Naive B cell (primary cell): ENCODE data around the gene ZBTB17. TPM values are rescaled to one million over a fixed set of nuclear protein-coding genes. Genes with fewer than 3 reads are reported as not detected.

Source experiments
- ATAC-seq, 2 donors: fragments of 150-1000 bp; cut with Tn5 transposase; 2 replicates each; pipeline ENCODE4 v1.10.0; 2021; ENCODE audit warnings: low read depth in 2 of 2, mild to moderate bottlenecking in 2 of 2, moderate library complexity in 2 of 2
- DNase-seq: peaks from one replicate; pipeline ENCODE4 v3.0.0; 2022
- H3K27ac Mint-ChIP-seq, 6 donors: one replicate each; pipeline ENCODE4 v1.8.0; 2020 to 2022; ENCODE audit warnings: mild to moderate bottlenecking in 6 of 6, mixed read lengths in 6 of 6, moderate library complexity in 5 of 6, inconsistent platforms in 2 of 6
- H3K27me3 Mint-ChIP-seq, 3 donors: one replicate each; pipeline ENCODE4 v1.8.0; 2021 to 2022; ENCODE audit warnings: mixed read lengths in 3 of 3, mild to moderate bottlenecking in 1 of 3
- H3K36me3 Mint-ChIP-seq, 2 donors: one replicate each; pipeline ENCODE4 v1.8.0; 2020 to 2022; ENCODE audit warnings: mixed read lengths in 2 of 2, inconsistent platforms in 1 of 2, mild to moderate bottlenecking in 1 of 2
- H3K4me1 Mint-ChIP-seq, 3 donors: one replicate each; pipeline ENCODE4 v1.8.0; 2020 to 2022; ENCODE audit warnings: mixed read lengths in 3 of 3, inconsistent platforms in 1 of 3, mild to moderate bottlenecking in 1 of 3, moderate library complexity in 1 of 3
- H3K4me3 Mint-ChIP-seq, 8 donors: one replicate each; pipeline ENCODE4 v1.8.0; 2020 to 2022; ENCODE audit warnings: mild to moderate bottlenecking in 8 of 8, mixed read lengths in 8 of 8, moderate library complexity in 8 of 8, inconsistent platforms in 2 of 8
- H3K9me3 Mint-ChIP-seq, 7 donors: one replicate each; pipeline ENCODE4 v1.8.0; 2020 to 2022; ENCODE audit warnings: mixed read lengths in 7 of 7, mild to moderate bottlenecking in 5 of 7, inconsistent platforms in 2 of 7, moderate library complexity in 1 of 7
- polyA plus RNA-seq, 6 donors: library from polyadenylated mRNA; unstranded; fragments of 300-500 nt; fragmentation: Illumina TruSeq; gene quantifications; one replicate each; pipeline ENCODE4 v1.2.3, GENCODE V29; 2021; ENCODE audit warnings: low read depth in 6 of 6

Gene ZBTB17
- polyA plus RNA-seq, 6 donors from 2014 or later: 3.6 to 34.9 (median 10.0) TPM

DNA sequence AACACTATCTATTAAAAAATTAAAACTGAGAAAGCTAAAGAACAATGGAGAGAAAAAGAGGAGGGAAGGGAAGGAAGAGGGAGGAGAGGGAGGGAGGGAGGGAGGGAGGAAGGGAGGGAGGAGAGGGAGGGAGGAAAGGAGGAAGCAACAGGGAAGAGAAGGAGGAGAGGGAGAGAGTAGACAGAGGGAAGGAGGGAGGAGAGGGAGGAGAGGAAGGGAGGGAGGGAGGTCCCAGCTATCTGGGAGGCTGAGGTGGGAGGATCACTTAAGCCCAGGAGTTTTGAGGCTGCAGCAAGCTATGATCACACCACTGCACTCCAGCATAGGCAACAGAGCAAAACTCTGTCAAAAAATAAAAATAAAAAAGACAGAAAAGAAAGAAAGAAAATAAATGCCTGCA, 16.5 kb downstream of the ZBTB17 start:
- peaks cover 0 to 16% of the 10 kb centered on the region in 2 donors for H3K36me3 Mint-ChIP-seq
- no peak for DNase-seq
- no peak for ATAC-seq
- H3K4me1 Mint-ChIP-seq: peaks cover 56 to 71% (median 60%) of the 10 kb centered on the region in 3 donors
- H3K4me3 Mint-ChIP-seq: peak overlapping the region in 1 of 8 donors; percentile 70
- H3K27ac Mint-ChIP-seq: peak overlapping the region in 3 of 6 donors; percentile 29 to 64 (median 52)
- H3K9me3 Mint-ChIP-seq: no peaks in the 10 kb centered on the region
- H3K27me3 Mint-ChIP-seq: no peaks in the 10 kb centered on the region

DNA sequence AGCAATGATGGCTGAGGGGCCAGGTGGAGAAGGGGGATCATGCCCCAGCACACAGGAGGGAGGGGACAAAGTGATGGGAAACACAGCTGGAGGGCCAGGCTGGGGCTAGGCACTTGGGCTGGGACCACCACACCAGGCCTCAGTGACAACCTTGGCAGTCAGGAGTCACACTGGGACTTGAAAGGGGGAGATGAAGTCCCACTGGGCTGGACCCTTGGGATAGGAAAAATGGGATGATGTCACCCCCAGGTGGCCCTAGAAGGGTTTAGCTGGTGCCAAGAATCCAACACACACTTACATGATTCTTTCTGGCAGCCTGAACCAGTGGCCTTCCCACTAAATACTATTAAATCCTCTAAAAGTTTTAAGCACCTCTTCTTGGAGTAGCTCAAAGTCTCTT, 17.1 kb downstream of the ZBTB17 start:
- ATAC-seq: no peak
- DNase-seq: no peak
- H3K4me3 Mint-ChIP-seq: no peak overlapping the region
- peak overlapping the region in 3 of 6 donors; percentile 57 to 68 (median 64) for H3K27ac Mint-ChIP-seq
- peaks cover 50 to 69% (median 58%) of the 10 kb centered on the region in 3 donors for H3K4me1 Mint-ChIP-seq
- H3K27me3 Mint-ChIP-seq: no peaks in the 10 kb centered on the region
- H3K9me3 Mint-ChIP-seq: no peaks in the 10 kb centered on the region
- peaks cover 0 to 16% of the 10 kb centered on the region in 2 donors for H3K36me3 Mint-ChIP-seq

DNA sequence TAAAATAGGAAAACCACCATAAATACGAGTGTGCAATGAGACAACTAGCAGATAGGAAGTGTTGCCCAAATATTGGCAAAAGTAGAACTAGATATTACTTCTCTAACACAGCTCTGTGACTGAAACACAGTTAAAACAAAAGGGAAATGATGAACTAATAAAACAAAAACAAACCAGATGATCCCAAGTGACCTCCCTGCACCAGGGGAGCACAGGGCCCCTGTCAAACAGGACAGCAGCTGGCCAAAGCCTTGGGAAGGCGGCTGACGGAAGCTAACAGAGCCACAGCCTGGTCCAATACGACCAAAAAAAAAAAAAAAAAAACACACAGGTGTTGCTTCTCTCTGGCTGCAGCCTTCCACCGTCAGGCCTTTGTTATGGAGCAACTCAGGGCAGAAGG, 17.8 kb downstream of the ZBTB17 start:
- Mint-ChIP-seq H3K4me1 (peaks cover 43 to 65% (median 56%) of the 10 kb centered on the region in 3 donors), H3K27ac (peak overlapping the region in 2 of 6 donors; percentile 27 to 68), H3K9me3 (no peaks in the 10 kb centered on the region), H3K27me3 (no peaks in the 10 kb centered on the region), H3K36me3 (peaks cover 0 to 16% of the 10 kb centered on the region in 2 donors), H3K4me3 (peak overlapping the region in 1 of 8 donors; percentile 22)
- no peak for DNase-seq
- no peak for ATAC-seq

DNA sequence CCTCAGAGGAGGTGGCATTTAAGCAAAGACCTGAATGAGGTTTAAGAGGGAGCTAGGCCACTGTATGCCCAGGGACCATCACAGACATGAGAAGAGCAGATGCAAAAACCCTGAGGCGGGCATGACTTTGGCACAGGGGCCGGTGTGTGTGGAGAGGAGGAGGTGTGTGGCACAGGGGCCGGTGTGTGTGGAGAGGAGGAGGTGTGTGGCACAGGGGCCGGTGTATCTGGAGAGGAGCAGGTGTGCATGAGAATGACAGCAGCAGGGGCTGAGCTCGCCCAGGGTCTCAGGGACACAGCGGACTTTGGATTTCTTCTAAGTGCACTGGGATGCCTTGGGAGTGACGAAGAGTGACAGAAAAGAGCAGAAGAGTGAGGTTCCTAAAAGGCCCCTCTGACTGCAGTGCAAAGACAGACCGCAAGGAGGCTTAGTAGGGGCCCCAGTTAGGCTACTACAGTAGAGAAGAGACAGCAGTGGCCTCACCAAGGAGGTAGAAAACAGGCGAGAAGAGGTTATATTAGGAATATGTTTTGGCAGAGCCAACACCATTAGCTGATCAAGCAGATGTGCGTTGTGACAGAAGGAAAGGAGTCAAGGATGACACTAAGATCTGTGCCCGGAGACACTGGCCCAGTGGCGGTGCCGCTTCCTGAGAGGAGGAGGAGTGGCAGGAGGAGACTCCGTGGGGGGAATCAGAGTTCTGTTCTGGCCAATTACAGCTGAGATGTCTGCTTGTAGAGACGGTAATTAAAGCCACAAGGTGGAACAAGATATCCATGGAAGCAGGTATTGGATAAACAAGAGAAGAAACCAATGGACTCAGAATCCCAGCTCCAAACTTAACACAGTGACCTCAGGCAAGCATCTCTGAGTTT, 18.4 kb downstream of the ZBTB17 start:
- Mint-ChIP-seq H3K36me3 (peaks cover 0 to 16% of the 10 kb centered on the region in 2 donors), H3K27me3 (no peaks in the 10 kb centered on the region), H3K4me3 (no peak overlapping the region), H3K27ac (peak overlapping the region in 4 of 6 donors; percentile 7 to 58 (median 18)), H3K4me1 (peaks cover 47 to 63% (median 55%) of the 10 kb centered on the region in 3 donors), H3K9me3 (no peaks in the 10 kb centered on the region)
- ATAC-seq (no peak), DNase-seq (no peak)

DNA sequence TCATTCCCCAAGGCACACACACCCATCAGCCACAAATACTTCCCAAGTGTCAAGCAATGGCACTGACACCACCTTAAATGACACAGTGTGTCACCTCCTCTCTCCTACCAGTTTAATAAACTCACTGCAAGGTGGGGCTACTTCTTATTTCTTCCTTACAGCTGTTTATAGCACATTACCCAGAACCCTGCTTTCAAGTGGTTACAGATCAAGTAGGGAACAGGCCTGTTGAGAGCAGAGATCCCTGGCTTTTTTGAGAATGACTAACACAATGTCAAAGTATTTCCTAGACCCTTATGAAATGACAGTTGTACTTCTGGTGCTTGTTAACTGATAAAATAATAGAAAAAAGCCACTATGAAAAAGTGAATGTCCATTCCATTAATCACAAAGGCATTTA, 19.8 kb downstream of the ZBTB17 start:
- no peak for DNase-seq
- ATAC-seq: no peak
- peak overlapping the region in 1 of 6 donors; percentile 8 for H3K27ac Mint-ChIP-seq
- H3K9me3 Mint-ChIP-seq: no peaks in the 10 kb centered on the region
- no peaks in the 10 kb centered on the region for H3K27me3 Mint-ChIP-seq
- peaks cover 52 to 67% (median 57%) of the 10 kb centered on the region in 3 donors for H3K4me1 Mint-ChIP-seq
- H3K4me3 Mint-ChIP-seq: no peak overlapping the region
- peaks cover 0 to 16% of the 10 kb centered on the region in 2 donors for H3K36me3 Mint-ChIP-seq

DNA sequence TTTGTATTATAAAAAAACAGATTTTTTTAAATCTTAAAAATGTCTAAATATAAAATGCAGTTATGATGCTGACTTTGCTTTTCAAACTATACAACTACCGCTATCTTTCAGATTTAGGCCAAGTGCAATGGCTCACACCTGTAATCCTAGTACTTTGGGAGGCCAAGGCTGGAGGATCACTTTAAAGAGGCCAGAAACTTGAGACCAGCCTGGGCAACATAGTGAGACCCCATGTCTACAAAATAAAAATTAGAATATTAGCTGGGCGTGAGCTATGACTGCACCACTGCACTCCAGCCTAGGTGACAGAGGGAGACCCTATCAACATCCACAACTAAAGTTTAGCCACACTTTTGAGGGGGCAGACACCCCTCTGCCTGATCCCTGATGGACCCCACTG, 20.3 kb downstream of the ZBTB17 start:
- peak overlapping the region in 1 of 6 donors; percentile 6 for H3K27ac Mint-ChIP-seq
- DNase-seq: no peak
- H3K4me3 Mint-ChIP-seq: peak overlapping the region in 1 of 8 donors; percentile 56

DNA sequence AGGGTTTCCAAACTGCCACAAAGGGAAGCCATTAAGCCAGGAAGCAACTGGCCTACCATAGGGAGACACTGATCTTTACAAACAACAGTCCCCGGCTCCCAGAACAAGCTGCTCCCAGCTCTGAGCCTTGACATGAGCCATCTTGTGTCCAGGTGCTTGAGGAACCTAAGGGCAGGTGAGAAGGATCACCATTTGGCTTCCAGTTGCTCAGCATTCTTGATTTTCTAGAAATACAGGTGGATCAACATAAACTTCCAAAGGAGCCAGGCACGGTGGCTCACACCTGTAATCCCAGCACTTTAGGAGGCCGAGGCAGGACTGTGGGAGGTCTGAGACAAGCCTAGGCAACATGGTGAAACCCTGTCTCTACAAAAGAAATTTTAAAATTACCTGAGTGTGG, 21.6 kb downstream of the ZBTB17 start:
- H3K27ac Mint-ChIP-seq: peak overlapping the region in 1 of 6 donors; percentile 36
- H3K27me3 Mint-ChIP-seq: no peaks in the 10 kb centered on the region
- peaks cover 0 to 16% of the 10 kb centered on the region in 2 donors for H3K36me3 Mint-ChIP-seq
- H3K4me1 Mint-ChIP-seq: peaks cover 61 to 70% (median 62%) of the 10 kb centered on the region in 3 donors
- no peak for DNase-seq
- no peak for ATAC-seq
- no peak overlapping the region for H3K4me3 Mint-ChIP-seq
- no peaks in the 10 kb centered on the region for H3K9me3 Mint-ChIP-seq

More for the DNA sequence above, 20.3 kb downstream of the ZBTB17 start:
- peaks cover 58 to 70% (median 59%) of the 10 kb centered on the region in 3 donors for H3K4me1 Mint-ChIP-seq
- ATAC-seq: no peak
- H3K36me3 Mint-ChIP-seq: peaks cover 0 to 16% of the 10 kb centered on the region in 2 donors
- no peaks in the 10 kb centered on the region for H3K27me3 Mint-ChIP-seq
- no peaks in the 10 kb centered on the region for H3K9me3 Mint-ChIP-seq

DNA sequence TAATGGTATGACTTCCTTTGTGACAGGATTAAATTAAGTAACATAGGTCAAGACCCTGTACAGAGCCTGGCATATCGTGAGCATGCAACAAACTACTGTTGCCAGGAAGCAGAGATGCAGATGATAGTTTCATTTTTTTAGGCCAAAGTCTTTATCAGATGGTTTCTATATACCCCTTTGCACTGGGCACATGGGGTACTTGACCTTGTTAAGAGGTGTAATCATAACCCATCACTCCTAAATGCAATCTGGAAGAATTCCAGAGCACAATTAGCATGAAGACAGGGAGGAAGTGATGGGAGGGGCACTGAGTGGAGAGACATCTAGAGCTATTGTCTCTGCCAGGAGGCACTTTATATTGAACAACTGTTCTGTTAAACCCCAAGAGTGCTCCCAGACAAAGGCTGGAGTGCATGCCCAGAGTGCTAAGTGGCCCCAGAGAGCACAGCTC, 22.1 kb downstream of the ZBTB17 start:
- DNase-seq (no peak), ATAC-seq (no peak)
- peak overlapping the region in 1 of 6 donors; percentile 24 for H3K27ac Mint-ChIP-seq
- H3K4me3 Mint-ChIP-seq: no peak overlapping the region
- peaks cover 58 to 74% (median 65%) of the 10 kb centered on the region in 3 donors for H3K4me1 Mint-ChIP-seq
- no peaks in the 10 kb centered on the region for H3K27me3 Mint-ChIP-seq
- H3K9me3 Mint-ChIP-seq: no peaks in the 10 kb centered on the region
- H3K36me3 Mint-ChIP-seq: peaks cover 0 to 16% of the 10 kb centered on the region in 2 donors

DNA sequence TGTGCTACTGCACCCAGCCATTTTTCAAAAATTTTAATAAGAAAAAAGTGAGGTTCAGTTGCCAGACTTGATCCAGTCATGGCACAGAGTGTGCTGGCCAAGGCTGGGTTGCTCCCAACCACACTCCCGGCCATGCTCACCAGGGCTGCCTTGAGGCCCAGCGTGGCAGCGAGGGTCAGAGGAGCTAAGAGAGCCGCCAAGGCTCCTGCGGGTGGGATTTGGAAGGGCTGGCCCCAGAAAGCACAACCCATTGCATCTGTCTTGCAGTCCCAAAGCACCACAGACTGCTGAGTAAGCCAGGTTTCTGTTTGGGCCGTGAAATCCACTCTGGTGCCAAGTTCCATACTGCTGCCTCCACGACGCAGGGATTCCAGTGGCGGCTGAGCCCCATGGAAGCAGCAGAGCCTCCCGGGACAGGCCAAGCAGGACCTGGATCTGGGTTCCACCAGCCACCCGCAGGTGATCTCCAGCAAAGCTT, 22.6 kb downstream of the ZBTB17 start:
- no peak overlapping the region for H3K4me3 Mint-ChIP-seq
- H3K4me1 Mint-ChIP-seq: peaks cover 54 to 75% (median 67%) of the 10 kb centered on the region in 3 donors
- H3K36me3 Mint-ChIP-seq: peaks cover 0 to 16% of the 10 kb centered on the region in 2 donors
- no peak overlapping the region for H3K27ac Mint-ChIP-seq
- ATAC-seq (no peak), DNase-seq (no peak)
- H3K27me3 Mint-ChIP-seq: no peaks in the 10 kb centered on the region
- no peaks in the 10 kb centered on the region for H3K9me3 Mint-ChIP-seq

DNA sequence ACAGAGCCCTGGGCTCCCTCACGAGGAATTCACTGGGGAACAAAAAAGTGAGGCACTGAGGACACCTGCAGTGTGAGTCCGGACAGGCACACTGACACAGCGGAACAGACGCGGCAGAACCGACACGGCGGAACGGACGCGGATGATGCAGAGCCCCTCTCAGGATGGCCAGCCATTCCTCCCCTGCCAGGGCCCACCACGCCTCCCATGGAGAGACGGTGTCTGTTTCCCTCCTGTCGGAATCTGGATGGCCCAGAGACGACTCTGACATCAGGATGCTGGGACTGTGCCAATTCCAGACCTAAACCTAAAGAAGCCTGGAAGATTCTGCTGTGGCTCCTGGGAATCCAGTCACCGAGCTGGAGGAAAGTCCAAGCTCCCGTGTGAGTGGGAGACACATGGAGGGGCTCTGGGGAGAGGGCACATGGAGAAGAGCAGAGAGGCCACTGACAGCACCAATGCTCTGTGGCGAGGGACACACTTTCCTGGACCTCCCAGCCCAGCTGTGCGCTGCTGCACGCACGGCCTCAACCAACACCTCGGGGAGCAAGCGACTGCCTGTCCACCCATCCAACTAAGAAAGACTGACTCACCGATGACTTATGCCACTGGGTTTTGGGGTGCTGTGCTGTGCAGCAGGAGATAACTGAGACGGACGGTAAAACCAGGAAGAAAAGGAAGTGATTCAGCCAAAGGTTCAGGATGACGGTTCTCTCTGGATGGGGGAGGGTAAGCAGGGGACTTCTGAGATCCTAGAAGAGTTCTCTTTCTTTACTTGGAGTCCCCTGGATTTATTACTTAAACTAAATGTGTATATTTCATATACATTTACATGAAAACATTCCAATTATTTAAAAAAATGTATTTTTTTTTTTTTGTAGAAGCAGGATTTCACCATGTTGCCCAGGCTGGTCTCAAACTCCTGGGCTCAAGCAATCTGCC, 23.3 kb downstream of the ZBTB17 start:
- H3K27ac Mint-ChIP-seq: peak overlapping the region in 3 of 6 donors; percentile 78 to 94 (median 84)
- H3K4me3 Mint-ChIP-seq: peak overlapping the region in 1 of 8 donors; percentile 16
- DNase-seq (no peak), ATAC-seq (no peak)
- no peaks in the 10 kb centered on the region for H3K27me3 Mint-ChIP-seq
- H3K4me1 Mint-ChIP-seq: peaks cover 52 to 76% (median 71%) of the 10 kb centered on the region in 3 donors
- no peaks in the 10 kb centered on the region for H3K9me3 Mint-ChIP-seq
- peaks cover 0 to 19% of the 10 kb centered on the region in 2 donors for H3K36me3 Mint-ChIP-seq

DNA sequence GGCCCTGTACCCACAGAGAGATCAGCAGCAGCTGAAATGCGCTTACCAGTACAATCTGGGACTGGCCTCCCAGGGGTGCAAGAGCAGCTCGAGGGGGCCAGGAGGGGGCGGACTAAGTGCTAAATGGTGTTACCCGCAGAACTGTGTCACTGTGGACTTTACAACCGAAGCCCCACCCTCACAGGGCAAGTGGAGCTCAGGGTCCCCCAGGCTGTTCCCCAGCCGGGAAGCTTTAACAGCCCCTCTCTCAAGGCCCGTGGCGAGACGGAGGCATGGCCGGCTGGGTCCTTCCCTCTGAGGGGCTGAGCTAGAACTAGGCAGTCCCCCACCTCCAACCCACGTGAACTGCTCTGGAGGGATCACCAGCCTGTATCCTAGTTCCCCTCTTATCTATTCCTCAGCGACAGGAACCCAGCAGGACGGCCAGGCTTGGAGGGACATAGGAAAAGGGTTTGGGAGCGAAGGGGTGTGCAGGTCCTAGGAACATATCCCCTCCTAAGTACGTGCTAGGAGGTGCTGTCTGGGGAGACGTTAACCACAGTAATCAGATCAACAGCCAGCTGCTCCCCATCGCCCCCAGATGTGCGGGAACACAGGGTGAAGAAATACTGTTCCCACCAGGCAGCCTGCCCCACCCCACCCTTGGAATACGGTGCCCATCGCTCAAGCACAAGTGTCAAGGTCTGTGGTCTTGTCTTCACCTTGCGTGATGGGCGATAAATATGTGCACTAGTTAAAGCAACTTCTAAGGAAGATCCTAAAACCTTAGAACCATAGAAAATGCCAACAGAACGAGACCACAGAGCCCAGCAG, 24.4 kb downstream of the ZBTB17 start:
- Mint-ChIP-seq H3K27ac (peak overlapping the region in 5 of 6 donors; percentile 66 to 91 (median 84)), H3K27me3 (no peaks in the 10 kb centered on the region), H3K4me1 (peaks cover 46 to 71% (median 67%) of the 10 kb centered on the region in 3 donors), H3K9me3 (no peaks in the 10 kb centered on the region), H3K4me3 (peak overlapping the region in 2 of 8 donors; percentile 33 to 67), H3K36me3 (peaks cover 0 to 14% of the 10 kb centered on the region in 2 donors)
- DNase-seq: no peak
- ATAC-seq: no peak

DNA sequence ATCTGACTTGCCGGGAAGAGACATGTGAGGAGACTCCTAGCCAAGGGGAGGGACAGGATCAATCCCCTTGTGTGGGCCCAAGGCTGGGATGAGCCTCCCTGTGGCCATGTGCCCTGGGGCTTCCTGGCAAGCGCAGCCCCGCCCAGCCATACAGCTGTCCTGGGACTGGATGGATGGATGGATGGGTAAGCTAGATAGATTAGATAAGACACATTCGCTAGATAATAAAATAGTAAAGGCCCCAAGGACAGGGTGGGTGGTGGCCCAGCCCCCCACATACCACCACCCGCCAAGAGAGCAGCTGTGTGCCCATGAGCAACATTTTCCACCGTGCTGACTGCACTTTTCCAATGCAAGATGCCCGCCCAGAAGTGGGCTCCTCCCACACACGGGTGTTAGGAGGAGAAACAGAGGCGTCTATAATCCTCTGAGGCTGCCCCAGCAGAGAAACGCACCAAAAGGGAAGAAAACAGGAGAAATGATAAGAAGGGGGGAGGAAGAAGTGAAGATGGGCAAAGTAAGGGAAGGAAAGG, 25.1 kb downstream of the ZBTB17 start:
- Mint-ChIP-seq H3K4me3 (peak overlapping the region in 3 of 8 donors; percentile 33 to 67 (median 35)), H3K4me1 (peaks cover 38 to 64% (median 63%) of the 10 kb centered on the region in 3 donors), H3K36me3 (peaks cover 0 to 8% of the 10 kb centered on the region in 2 donors), H3K27me3 (no peaks in the 10 kb centered on the region), H3K27ac (peak overlapping the region; percentile 33 to 93 (median 88)), H3K9me3 (no peaks in the 10 kb centered on the region)
- DNase-seq (no peak), ATAC-seq (no peak)
